Measurements from ENCODE around the gene XKR8.
"Not testable (repeated sequence)": the region's sequence is repeated elsewhere in the genome, so short reads cannot be mapped to it uniquely, and the experiment has no call there.

Gene XKR8

GRCh38 chr1:27994060-27994459 is 34.3 kb downstream of the XKR8 start:
- no peaks in the 10 kb centered on the region for H3K4me1 Mint-ChIP-seq
- H3K4me3 Mint-ChIP-seq: no peak overlapping the region
- peaks cover 56% of the 10 kb centered on the region for H3K36me3 Mint-ChIP-seq
- no peak for ATAC-seq
- no peak overlapping the region for H3K27ac Mint-ChIP-seq
- no peaks in the 10 kb centered on the region for H3K27me3 Mint-ChIP-seq
- no peaks in the 10 kb centered on the region for H3K9me3 Mint-ChIP-seq

- H3K27me3 Mint-ChIP-seq, H3K9me3 Mint-ChIP-seq, ATAC-seq, H3K4me3 Mint-ChIP-seq, H3K4me1 Mint-ChIP-seq, H3K27ac Mint-ChIP-seq: not testable (repeated sequence)
- H3K36me3 Mint-ChIP-seq: peaks cover 56% of the 10 kb centered on the region
These were observed 34.8 kb downstream of the XKR8 start for GRCh38 chr1:27994526-27994925.

- peaks cover 47% of the 10 kb centered on the region for H3K36me3 Mint-ChIP-seq
- no peaks in the 10 kb centered on the region for H3K9me3 Mint-ChIP-seq
- H3K4me3 Mint-ChIP-seq: no peak overlapping the region
- H3K4me1 Mint-ChIP-seq: no peaks in the 10 kb centered on the region
- no peak overlapping the region for H3K27ac Mint-ChIP-seq
- ATAC-seq: no peak
- no peaks in the 10 kb centered on the region for H3K27me3 Mint-ChIP-seq
These were observed 39.3 kb downstream of the XKR8 start for GRCh38 chr1:27999055-27999454.

GRCh38 chr1:28002600-28002999 is 42.8 kb downstream of the XKR8 start:
- Mint-ChIP-seq H3K36me3 (peaks cover 52% of the 10 kb centered on the region), H3K4me1 (no peaks in the 10 kb centered on the region), H3K27ac (no peak overlapping the region), H3K4me3 (no peak overlapping the region), H3K9me3 (no peaks in the 10 kb centered on the region), H3K27me3 (no peaks in the 10 kb centered on the region)
- no peak for ATAC-seq

- not testable (repeated sequence) for H3K4me3 Mint-ChIP-seq, ATAC-seq, H3K4me1 Mint-ChIP-seq, H3K27ac Mint-ChIP-seq, H3K27me3 Mint-ChIP-seq, H3K9me3 Mint-ChIP-seq
- H3K36me3 Mint-ChIP-seq: peaks cover 47% of the 10 kb centered on the region
These were observed 43.3 kb downstream of the XKR8 start for GRCh38 chr1:28003117-28003516.

GRCh38 chr1:28010969-28011368 is 51.2 kb downstream of the XKR8 start:
- no peak overlapping the region for H3K27ac Mint-ChIP-seq
- no peaks in the 10 kb centered on the region for H3K9me3 Mint-ChIP-seq
- peaks cover 46% of the 10 kb centered on the region for H3K36me3 Mint-ChIP-seq
- no peaks in the 10 kb centered on the region for H3K27me3 Mint-ChIP-seq
- ATAC-seq: no peak
- no peak overlapping the region for H3K4me3 Mint-ChIP-seq
- H3K4me1 Mint-ChIP-seq: no peaks in the 10 kb centered on the region

Measured in stimulated activated memory B cell treated with anti-CD40 and anti-IgM and Interleukin-4, amounts not matched to agents 10 μg/mL and 1 μg/mL and 100 μg/mL, for 72 hours (primary cell).